GM19395 (cell line): ENCODE results near the gene RFPL2.

ENCODE experiments used
- ATAC-seq: cut with Tn5 transposase; IDR thresholded peaks from one replicate; pipeline ENCODE4 v1.9.1; 2021; ENCODE audit warnings: mild to moderate bottlenecking, moderate library complexity; ENCODE audit not compliant: unreplicated experiment

Gene RFPL2

DNA sequence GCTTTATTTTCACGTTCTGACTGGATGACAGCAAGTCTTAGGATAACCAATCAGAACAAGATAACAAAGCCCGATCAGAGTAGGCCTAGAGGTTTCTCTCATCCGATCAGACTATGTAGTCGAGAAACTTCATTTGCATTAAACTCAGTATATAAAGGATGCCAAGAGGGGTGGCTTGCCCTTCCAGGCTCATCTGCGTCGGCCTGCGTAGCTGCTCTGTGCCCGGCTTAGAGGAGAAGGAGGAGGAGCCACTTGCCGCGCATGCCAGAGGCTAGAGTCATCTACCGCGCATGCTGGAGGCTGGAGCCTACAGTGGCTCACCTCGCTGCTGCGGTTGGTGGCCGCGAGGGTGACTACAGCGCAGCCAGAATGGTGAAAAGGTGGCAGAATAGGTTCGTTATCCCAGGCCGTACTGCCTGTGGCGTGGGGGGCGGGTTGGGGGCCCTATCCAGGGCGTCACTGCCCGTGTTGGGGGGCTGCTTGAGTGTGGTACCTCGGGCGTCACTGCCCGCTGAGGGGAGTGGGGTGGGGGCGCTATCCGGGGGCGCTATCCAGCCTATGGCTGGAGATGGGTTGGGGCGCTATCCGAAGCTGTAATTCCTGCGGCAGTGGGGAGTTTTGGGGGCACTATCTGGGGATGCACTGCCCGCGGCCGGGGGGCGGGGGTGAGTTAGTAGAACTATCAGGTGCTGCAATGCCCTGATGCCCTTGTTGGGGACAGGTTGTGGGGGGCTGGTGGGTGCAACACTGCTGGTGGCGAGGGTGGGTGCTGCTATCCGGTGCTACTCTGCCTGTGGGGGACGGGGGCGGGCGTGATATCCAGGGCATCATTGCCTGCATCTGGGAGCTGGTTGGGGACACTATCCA is at the start of gene RFPL2:
Gene RFPL2, minus strand, starts transcription at position 218 of the 867 bp plus-strand sequence. CDS start 2,622 bp downstream, outside the sequence.
- ATAC-seq: no peak

DNA sequence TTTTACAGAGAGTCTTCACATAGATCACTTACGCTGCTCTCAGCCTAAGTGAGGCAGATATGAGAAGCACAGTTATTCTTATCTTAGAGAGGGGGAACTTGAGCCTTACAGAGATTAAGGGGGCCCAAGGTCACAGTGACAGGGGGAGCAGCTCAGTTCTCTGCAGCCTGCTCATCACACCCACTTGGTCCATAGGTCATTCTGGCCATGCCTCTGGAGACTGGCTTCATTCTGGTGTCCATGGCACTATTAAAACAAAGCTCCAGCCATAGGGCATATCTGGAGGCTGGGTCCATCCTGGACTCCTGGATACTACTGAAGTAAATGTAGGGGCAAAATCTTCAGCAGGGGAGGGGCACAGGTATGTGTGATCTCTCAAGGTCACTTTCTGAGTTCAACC is 44.4 kb upstream of the RFPL2 start:
- no peak for ATAC-seq

DNA sequence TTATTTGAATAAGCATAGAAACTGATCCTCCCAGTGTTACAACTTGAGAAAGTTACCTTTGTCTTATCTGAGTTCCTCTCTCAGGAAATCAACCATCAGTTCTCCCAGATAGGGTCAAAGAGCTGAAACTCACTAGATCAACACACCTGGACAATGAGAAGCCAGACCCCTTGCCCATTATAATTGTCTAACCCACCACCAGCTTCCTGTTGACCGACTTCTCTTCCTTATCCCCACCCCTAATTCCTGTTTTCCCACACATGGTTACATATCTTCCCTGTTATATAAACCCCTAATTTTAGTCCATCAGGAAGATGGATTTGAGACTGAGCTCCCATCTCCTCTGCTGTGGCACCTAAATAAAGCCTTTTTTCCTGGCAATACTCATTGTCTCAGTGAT is 43.4 kb upstream of the RFPL2 start:
- ATAC-seq: no peak

GRCh38 chr22:32246166-32246565 is 41.3 kb upstream of the RFPL2 start:
- ATAC-seq: no peak

DNA sequence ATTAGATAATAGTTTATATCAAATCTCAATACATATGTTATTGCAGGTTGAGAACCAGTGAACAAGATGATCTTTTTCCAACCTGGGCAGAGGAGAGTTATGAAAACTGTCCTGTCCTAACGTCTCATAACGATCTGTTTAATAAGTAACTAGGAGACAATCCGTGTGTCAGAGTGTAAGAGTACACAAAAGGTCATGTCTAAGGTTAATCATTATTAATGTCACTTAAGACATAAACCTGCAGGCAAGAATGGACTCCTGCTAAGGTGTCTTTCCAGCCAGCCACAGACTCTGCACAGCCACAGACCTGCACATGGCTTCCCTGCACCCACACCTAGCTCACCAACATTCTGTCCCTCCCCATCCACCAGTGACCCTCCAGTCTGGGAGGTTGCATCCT is 40.2 kb upstream of the RFPL2 start:
- no peak for ATAC-seq

- no peak for ATAC-seq
Measured at GRCh38 chr22:32244547-32244946, 39.7 kb upstream of the RFPL2 start.

DNA sequence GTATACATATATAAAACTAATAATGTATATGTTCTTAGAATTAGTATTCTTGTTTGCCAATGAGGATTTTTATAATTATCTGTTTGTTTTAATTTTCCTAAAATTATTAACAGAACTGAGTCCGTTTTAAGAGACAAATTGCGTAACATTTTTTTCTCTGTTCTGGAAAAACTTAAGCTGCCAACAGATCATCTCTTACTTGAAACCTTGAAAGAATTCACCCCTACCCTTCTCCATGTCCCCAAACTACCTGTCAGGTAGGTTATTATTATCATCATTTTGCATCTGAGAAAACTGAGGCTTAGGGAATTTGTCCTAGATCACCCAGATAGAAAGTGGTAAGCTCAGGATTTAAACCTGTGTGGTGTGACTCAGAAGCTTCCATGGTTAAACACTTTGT is 35.6 kb upstream of the RFPL2 start:
- ATAC-seq: no peak

DNA sequence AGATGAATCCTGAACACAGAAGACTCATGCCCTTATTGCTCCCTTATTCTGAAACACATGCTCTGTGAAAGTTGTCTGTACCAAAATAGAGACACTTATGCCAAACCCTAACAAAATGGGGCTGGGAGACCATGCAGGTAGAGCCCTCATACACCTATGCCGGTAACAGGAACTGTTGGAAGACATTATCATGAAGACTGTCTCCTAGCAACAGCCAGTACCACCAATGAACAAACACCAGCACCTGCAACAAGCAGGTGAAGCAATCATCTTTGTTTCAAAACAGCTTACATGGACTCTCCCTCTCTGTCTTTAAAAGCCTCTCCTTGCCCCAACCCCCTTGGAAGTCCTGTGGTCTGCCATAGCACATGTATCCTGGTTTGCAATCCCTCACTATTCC is 33.0 kb upstream of the RFPL2 start:
- ATAC-seq: no peak

GRCh38 chr22:32236970-32237369 is 32.1 kb upstream of the RFPL2 start:
- no peak for ATAC-seq

GRCh38 chr22:32233091-32233490 is 28.2 kb upstream of the RFPL2 start:
- no peak for ATAC-seq

GRCh38 chr22:32232191-32232830 is 27.4 kb upstream of the RFPL2 start:
- ATAC-seq: no peak

GRCh38 chr22:32226326-32227104 is 21.6 kb upstream of the RFPL2 start:
- ATAC-seq: no peak

DNA sequence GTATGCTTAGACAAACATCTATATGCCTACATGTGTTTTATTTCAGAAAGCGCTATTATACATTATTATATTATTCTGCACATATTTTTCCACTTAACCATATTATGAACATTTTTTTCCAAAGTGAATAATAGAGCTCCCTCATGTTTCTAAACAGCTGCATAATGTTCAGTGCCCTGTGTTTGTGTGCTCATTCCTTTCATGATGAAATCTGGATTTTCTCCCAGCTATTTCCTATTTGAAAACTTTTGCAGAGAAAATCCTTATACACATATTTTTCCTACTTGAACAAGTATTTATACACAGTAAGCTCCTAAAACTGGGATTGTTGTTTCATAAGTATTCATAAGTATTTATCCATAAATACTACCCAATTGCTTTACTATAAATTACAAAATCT is 18.1 kb upstream of the RFPL2 start:
- ATAC-seq: no peak

DNA sequence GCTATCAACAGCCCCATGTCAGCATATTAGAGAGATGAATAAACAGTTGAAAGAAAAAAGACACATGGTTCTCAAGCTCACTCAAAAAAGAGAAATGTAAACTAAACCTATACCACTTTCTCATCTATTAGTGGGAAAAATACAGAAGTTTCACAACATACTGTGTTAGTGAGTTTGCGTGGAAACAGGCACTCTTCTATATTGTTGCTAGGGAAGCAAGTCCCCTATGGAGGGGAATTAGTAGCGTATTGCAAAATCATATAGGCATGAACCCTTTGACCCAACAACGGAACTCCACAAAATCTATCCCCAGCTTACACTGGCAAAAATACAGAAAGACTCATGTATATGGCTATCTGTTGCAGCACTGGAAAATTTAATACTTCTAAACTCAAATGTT is 14.2 kb upstream of the RFPL2 start:
- ATAC-seq: no peak

GRCh38 chr22:32218470-32218869 is 13.6 kb upstream of the RFPL2 start:
- ATAC-seq: no peak

GRCh38 chr22:32217465-32217864 is 12.6 kb upstream of the RFPL2 start:
- no peak for ATAC-seq

DNA sequence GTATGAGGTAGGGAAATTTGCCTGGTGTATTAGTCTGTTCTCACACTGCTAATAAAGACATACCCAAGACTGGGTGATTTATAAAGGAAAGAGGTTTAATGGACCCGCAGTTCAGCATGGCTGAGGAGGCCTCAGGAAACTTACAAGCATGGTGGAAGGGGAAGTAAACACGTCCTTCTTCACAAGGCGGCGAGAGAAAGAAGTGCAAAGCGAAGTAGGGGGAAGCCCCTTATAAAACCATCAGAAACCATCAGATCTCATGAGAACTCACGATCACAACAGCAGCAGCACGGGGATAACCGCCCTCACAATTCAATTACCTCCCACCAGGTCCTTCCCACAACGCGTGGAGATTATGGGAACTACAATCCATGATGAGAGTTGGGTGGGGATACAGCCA is 12.0 kb upstream of the RFPL2 start:
- no peak for ATAC-seq

GRCh38 chr22:32211011-32211410 is 6.1 kb upstream of the RFPL2 start:
- no peak for ATAC-seq

- no peak for ATAC-seq
Measured at GRCh38 chr22:32208681-32209080, 3.8 kb upstream of the RFPL2 start.

DNA sequence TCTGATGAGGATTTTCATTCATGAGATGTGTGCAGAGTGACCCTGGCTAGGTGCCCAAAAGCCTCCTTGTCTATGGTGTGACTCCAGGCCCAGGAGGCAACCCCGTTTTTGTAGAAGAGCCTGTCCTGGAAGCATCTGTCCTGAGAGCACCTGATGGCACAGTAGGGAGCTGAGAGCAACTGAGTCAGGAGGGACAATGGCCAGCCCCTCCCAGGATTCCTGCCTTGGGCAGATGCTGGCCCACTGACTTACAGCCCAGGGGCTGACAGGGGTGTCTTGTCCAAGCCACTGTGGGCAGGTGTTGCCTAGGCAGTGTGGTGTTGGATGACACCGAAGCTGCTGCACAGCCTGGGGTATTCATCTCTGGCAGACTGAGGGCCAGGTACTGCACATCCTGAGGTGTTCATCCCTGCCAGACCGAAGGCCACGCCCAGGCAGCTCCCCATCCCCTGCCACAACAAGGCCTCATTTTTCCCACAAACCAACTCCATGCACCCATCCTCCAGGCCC is 3.2 kb upstream of the RFPL2 start:
- no peak for ATAC-seq
